Neuronal stem cell (in vitro differentiated cells): ENCODE results near the gene ITPR2.

ENCODE experiments used
- DNase-seq: peaks from one replicate; pipeline ENCODE4 v3.0.0-alpha.2; 2013; ENCODE audit warnings: low spot score
- H2AFZ ChIP-seq: one replicate; pipeline ENCODE4 v1.6.1; 2013; ENCODE audit warnings: mild to moderate bottlenecking, low read length, inconsistent platforms
- H2AK5ac ChIP-seq: 2 replicates; pipeline ENCODE4 v1.6.1; 2013; ENCODE audit warnings: low read depth, mild to moderate bottlenecking, inconsistent platforms, low read length, moderate library complexity, mixed read lengths
- H2BK120ac ChIP-seq: 2 replicates; pipeline ENCODE4 v1.6.1; 2013; ENCODE audit warnings: low read depth, mild to moderate bottlenecking, inconsistent platforms, low read length, moderate library complexity, mixed read lengths
- H2BK12ac ChIP-seq: one replicate; pipeline ENCODE4 v1.6.1; 2013; ENCODE audit warnings: low read length, inconsistent platforms
- H2BK15ac ChIP-seq: 2 replicates; pipeline ENCODE4 v1.6.1; 2013; ENCODE audit warnings: mild to moderate bottlenecking, low read length, inconsistent platforms, mixed read lengths
- H2BK5ac ChIP-seq: one replicate; pipeline ENCODE4 v1.6.1; 2013; ENCODE audit warnings: inconsistent platforms, mild to moderate bottlenecking, low read length, moderate library complexity
- H3K14ac ChIP-seq: one replicate; pipeline ENCODE4 v1.6.1; 2013; ENCODE audit warnings: low read length, inconsistent platforms
- H3K18ac ChIP-seq: 2 replicates; pipeline ENCODE4 v1.6.1; 2013; ENCODE audit warnings: low read length, inconsistent platforms
- H3K23ac ChIP-seq: 2 replicates; pipeline ENCODE4 v1.6.1; 2013; ENCODE audit warnings: low read depth, mild to moderate bottlenecking, mixed read lengths, low read length, inconsistent platforms; ENCODE audit not compliant: poor library complexity
- H3K27ac ChIP-seq: replicated peaks from 3 replicates; pipeline ENCODE4 v1.5.1; 2013; ENCODE audit warnings: low read length, inconsistent platforms
- H3K27me3 ChIP-seq, 3 experiments: 2 replicates each; pipeline ENCODE4 v1.6.1; 2013; ENCODE audit warnings: low read length in 3 of 3, mild to moderate bottlenecking in 2 of 3, inconsistent platforms in 1 of 3, low read depth in 1 of 3, mixed read lengths in 1 of 3, moderate library complexity in 1 of 3; ENCODE audit not compliant: control insufficient read depth in 3 of 3, insufficient read depth in 3 of 3
- H3K36me3 ChIP-seq, 2 donors: replicated peaks in 1 of 2; 2 replicates each; pipeline ENCODE4 v1.6.1; 2013; ENCODE audit warnings: low read length in 2 of 2; ENCODE audit not compliant: control insufficient read depth in 2 of 2, insufficient read depth in 2 of 2
- H3K4ac ChIP-seq: 2 replicates; pipeline ENCODE4 v1.6.1; 2013; ENCODE audit warnings: inconsistent platforms, mild to moderate bottlenecking, low read length, moderate library complexity
- H3K4me1 ChIP-seq, 2 donors: 1 replicate in 1 of 2; 2 replicates in 1 of 2; pipeline ENCODE4 v1.6.1; 2013; ENCODE audit warnings: low read length in 2 of 2, low read depth in 1 of 2; ENCODE audit not compliant: control insufficient read depth in 2 of 2, insufficient read depth in 1 of 2
- H3K4me2 ChIP-seq: one replicate; pipeline ENCODE4 v1.6.1; 2013; ENCODE audit warnings: mild to moderate bottlenecking, low read length, inconsistent platforms; ENCODE audit not compliant: insufficient read depth, poor library complexity, severe bottlenecking
- H3K4me3 ChIP-seq, 2 donors: 2 replicates each; pipeline ENCODE4 v1.5.1; 2013; ENCODE audit warnings: low read length in 2 of 2, mild to moderate bottlenecking in 2 of 2, inconsistent platforms in 1 of 2, moderate library complexity in 1 of 2
- H3K79me1 ChIP-seq: one replicate; pipeline ENCODE4 v1.6.1; 2013; ENCODE audit warnings: low read depth, mild to moderate bottlenecking, inconsistent platforms, low read length, moderate library complexity
- H3K9ac ChIP-seq: one replicate; pipeline ENCODE4 v1.6.1; 2013; ENCODE audit warnings: mild to moderate bottlenecking, low read depth, low read length, inconsistent platforms; ENCODE audit not compliant: poor library complexity
- H3K9me3 ChIP-seq, 2 donors: replicated peaks in 1 of 2; 2 replicates each; pipeline versions ENCODE3 to v1.6.1; 2013; ENCODE audit warnings: low read length in 2 of 2, mild to moderate bottlenecking in 2 of 2, inconsistent platforms in 1 of 2, low read depth in 1 of 2, mixed read lengths in 1 of 2, moderate library complexity in 1 of 2; ENCODE audit not compliant: control insufficient read depth in 2 of 2, insufficient read depth in 1 of 2
- H4K8ac ChIP-seq: one replicate; pipeline ENCODE4 v1.6.1; 2013; ENCODE audit warnings: low read depth, mild to moderate bottlenecking, inconsistent platforms, low read length, moderate library complexity
- H4K91ac ChIP-seq: one replicate; pipeline ENCODE4 v1.6.1; 2013; ENCODE audit warnings: low read length, low read depth, mild to moderate bottlenecking, inconsistent platforms; ENCODE audit not compliant: poor library complexity
- WGBS, 2 donors: extraction: QIAGEN DNeasy Blood & Tissue Kit; methylation state at CpG; one replicate each; pipeline ENCODE4 v1.1.7; 2013; ENCODE audit warnings: missing lambda C conversion rate in 2 of 2, mixed read lengths in 1 of 2; ENCODE audit not compliant: insufficient read length in 2 of 2, insufficient replicate concordance in 1 of 2; ENCODE audit errors: extremely low coverage in 2 of 2; 5-methylcytosine and 5-hydroxymethylcytosine counted together

ITPR2 gene

GRCh38 chr12:26724309-26724702 is 108.7 kb downstream of the ITPR2 start:
- Histone ChIP-seq H3K27ac (no peak overlapping the region), H2AFZ (peak overlapping the region; percentile 20), H2BK120ac (no peak overlapping the region), H3K14ac (no peak overlapping the region), H3K4me3 (no peak overlapping the region), H3K4ac (no peak overlapping the region), H2AK5ac (no peak overlapping the region), H3K18ac (no peak overlapping the region), H3K4me1 (no peaks in the 10 kb centered on the region), H3K9me3 (no peaks in the 10 kb centered on the region), H3K36me3 (no peaks in the 10 kb centered on the region), H4K8ac (no peak overlapping the region), H4K91ac (no peak overlapping the region), H3K23ac (no peak overlapping the region), H3K4me2 (no peak overlapping the region), H2BK15ac (no peak overlapping the region), H2BK5ac (no peak overlapping the region), H3K79me1 (no peaks in the 10 kb centered on the region), H3K9ac (no peak overlapping the region), H3K27me3 (no peaks in the 10 kb centered on the region), H2BK12ac (no peak overlapping the region)
- WGBS, 2 donors, result 100% methylated on average over 2 of the region's 4 CpGs; no CpG with 5 or more reads in 1 of the 2 donors
- no peak for DNase-seq

DNA sequence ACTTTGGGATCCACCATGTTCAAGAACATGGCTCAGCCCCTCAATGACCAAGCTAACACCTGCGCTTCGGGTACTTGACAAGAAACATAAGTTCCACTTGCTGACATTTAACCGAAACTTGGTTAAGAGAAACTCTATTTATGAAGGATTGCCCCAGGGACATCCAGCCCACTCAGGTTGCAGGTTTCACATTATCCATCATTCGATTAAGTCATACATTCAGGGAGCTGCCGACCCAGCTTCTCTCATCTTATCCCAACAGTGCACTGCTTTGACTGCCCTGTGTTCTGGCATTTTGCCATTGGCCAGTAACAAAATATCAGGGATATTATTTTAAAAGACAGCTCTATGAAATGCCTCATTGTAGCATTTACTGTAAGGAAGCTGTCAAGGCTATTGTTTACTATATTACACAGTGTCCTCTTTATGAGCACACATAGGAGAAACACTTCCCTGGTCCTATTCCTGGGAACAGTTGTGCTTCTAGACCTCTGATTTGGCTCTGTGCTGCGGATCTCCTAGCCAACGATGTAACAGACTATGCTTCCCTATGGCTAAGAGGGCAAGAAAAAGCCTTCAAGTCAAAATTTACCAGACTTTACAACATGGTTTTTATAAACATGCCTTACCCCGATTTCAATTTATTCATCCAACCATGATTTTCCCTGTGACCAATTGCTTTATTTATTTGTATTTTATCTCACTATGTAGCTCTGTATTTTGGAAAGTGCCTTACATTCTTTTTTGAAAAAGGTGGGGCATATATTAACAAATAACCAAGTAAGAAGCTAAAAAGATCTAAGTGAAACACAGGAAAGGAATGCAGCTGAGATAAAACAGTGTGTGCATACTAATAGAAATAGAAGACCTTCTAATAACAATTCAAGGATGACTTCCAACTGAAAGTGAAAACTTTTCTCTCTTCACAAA is 109.3 kb downstream of the ITPR2 start:
- H3K4me1 ChIP-seq, result no peaks in the 10 kb centered on the region
- peak overlapping the region; percentile 20 for H2AFZ ChIP-seq
- H3K79me1 ChIP-seq, result no peaks in the 10 kb centered on the region
- H3K4me3 ChIP-seq, result no peak overlapping the region
- DNase-seq, result no peak
- no peak overlapping the region for H3K18ac ChIP-seq
- no peak overlapping the region for H2BK5ac ChIP-seq
- no peak overlapping the region for H4K8ac ChIP-seq
- no CpG with 5 or more reads among the region's 8 CpGs for WGBS, 2 donors
- no peak overlapping the region for H2AK5ac ChIP-seq
- H3K4ac ChIP-seq, result no peak overlapping the region
- no peak overlapping the region for H3K9ac ChIP-seq
- H2BK15ac ChIP-seq, result no peak overlapping the region
- H2BK120ac ChIP-seq, result no peak overlapping the region
- no peak overlapping the region for H3K4me2 ChIP-seq
- H4K91ac ChIP-seq, result no peak overlapping the region
- H3K14ac ChIP-seq, result no peak overlapping the region
- H3K36me3 ChIP-seq, result no peaks in the 10 kb centered on the region
- H2BK12ac ChIP-seq, result no peak overlapping the region
- H3K9me3 ChIP-seq, result no peaks in the 10 kb centered on the region
- H3K23ac ChIP-seq, result no peak overlapping the region
- no peaks in the 10 kb centered on the region for H3K27me3 ChIP-seq
- no peak overlapping the region for H3K27ac ChIP-seq

- H3K9me3 ChIP-seq, result no peaks in the 10 kb centered on the region
- WGBS, 2 donors, result no CpG with 5 or more reads among the region's 2 CpGs
- H3K4ac ChIP-seq, result no peak overlapping the region
- no peaks in the 10 kb centered on the region for H3K79me1 ChIP-seq
- H3K18ac ChIP-seq, result no peak overlapping the region
- H2BK15ac ChIP-seq, result no peak overlapping the region
- no peak overlapping the region for H3K4me2 ChIP-seq
- no peak overlapping the region for H3K27ac ChIP-seq
- H3K14ac ChIP-seq, result no peak overlapping the region
- no peak overlapping the region for H4K91ac ChIP-seq
- no peak overlapping the region for H2AK5ac ChIP-seq
- H3K23ac ChIP-seq, result no peak overlapping the region
- H2BK120ac ChIP-seq, result no peak overlapping the region
- H3K36me3 ChIP-seq, result no peaks in the 10 kb centered on the region
- no peak overlapping the region for H4K8ac ChIP-seq
- no peak overlapping the region for H3K4me3 ChIP-seq
- no peaks in the 10 kb centered on the region for H3K27me3 ChIP-seq
- no peak overlapping the region for H2BK5ac ChIP-seq
- H2BK12ac ChIP-seq, result no peak overlapping the region
- no peak overlapping the region for H2AFZ ChIP-seq
- H3K9ac ChIP-seq, result no peak overlapping the region
- H3K4me1 ChIP-seq, result no peaks in the 10 kb centered on the region
- no peak for DNase-seq
Measured at GRCh38 chr12:26721800-26722199, 111.2 kb downstream of the ITPR2 start.

DNA sequence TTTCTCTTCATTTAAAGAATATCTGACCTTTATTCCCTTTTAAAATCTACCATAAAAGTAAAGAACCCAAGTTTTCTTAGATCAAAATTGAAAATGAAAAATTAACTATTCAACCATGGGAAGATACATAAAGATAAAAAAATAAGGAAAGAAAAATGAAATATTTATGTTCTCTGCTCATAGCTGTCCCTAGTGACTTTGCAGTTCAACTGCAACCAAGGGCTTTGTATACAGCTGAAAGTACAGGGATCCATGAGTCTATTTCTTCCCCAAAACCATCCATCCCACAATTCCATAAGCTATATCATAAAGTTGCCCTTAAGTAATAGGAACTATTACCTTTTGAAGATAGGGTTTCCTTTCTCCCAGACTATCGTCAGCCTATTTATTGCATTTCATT is 113.1 kb downstream of the ITPR2 start:
- Histone ChIP-seq H3K4me3 (no peak overlapping the region), H3K9ac (no peak overlapping the region), H3K36me3 (no peaks in the 10 kb centered on the region), H2AK5ac (no peak overlapping the region), H4K91ac (no peak overlapping the region), H3K9me3 (no peaks in the 10 kb centered on the region), H3K23ac (no peak overlapping the region), H3K4ac (no peak overlapping the region), H2BK15ac (no peak overlapping the region), H2BK120ac (no peak overlapping the region), H2BK12ac (no peak overlapping the region), H3K18ac (no peak overlapping the region), H2AFZ (no peak overlapping the region), H4K8ac (no peak overlapping the region), H3K14ac (no peak overlapping the region), H3K4me2 (no peak overlapping the region), H2BK5ac (no peak overlapping the region), H3K27me3 (no peaks in the 10 kb centered on the region), H3K79me1 (no peaks in the 10 kb centered on the region), H3K27ac (no peak overlapping the region), H3K4me1 (no peaks in the 10 kb centered on the region)
- WGBS, 2 donors, result no CpG with 5 or more reads among the region's 1 CpG
- DNase-seq, result no peak
